KOPT-K1 (cell line): Measurements from ENCODE around the gene CLEC16A.

ENCODE experiments used
- H3K27ac ChIP-seq: fragments of 200-600 bp; sonication (generic); 2 replicates; pipeline ENCODE4 v1.5.1; 2016; ENCODE audit warnings: antibody characterized with exemption, mild to moderate bottlenecking, low read depth, low read length; ENCODE audit not compliant: poor library complexity, severe bottlenecking
- H3K36me3 ChIP-seq: fragments of 200-600 bp; sonication (generic); 2 replicates; pipeline ENCODE4 v1.5.1; 2017; ENCODE audit warnings: antibody characterized with exemption, mild to moderate bottlenecking, low read length, moderate library complexity; ENCODE audit not compliant: insufficient read depth
- H3K9me3 ChIP-seq: fragments of 200-600 bp; sonication (generic); 2 replicates; pipeline ENCODE4 v1.5.1; 2017; ENCODE audit warnings: antibody characterized with exemption, low read length, mild to moderate bottlenecking; ENCODE audit not compliant: insufficient read depth, poor library complexity, severe bottlenecking

Gene CLEC16A

DNA sequence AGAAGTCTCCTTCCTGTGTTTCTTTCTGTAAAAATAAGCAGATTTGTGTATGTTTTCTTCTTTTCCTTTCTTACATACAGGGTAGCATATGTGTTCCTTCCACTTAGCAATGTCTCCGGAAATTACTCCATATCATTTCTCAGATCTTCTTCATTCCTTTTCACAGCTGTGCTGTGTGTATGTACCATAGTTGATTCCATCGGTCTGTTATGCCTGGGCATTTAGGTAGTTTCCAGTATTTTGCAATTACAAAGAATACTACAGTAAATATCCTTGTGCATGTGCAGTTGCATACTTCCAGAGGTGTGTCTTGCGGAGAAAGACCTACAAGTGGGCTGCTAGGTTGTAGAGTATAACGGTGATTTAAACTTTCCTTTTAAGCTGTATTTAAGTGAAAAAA, 69.8 kb downstream of the CLEC16A start:
- H3K36me3 ChIP-seq: peaks cover 12% of the 10 kb centered on the region
- H3K9me3 ChIP-seq: no peaks in the 10 kb centered on the region
- H3K27ac ChIP-seq: no peak overlapping the region

- peak overlapping the region; percentile 12 for H3K27ac ChIP-seq
- H3K9me3 ChIP-seq: no peaks in the 10 kb centered on the region
- peaks cover 11% of the 10 kb centered on the region for H3K36me3 ChIP-seq
Measured at GRCh38 chr16:11015076-11015475, 70.7 kb downstream of the CLEC16A start.

DNA sequence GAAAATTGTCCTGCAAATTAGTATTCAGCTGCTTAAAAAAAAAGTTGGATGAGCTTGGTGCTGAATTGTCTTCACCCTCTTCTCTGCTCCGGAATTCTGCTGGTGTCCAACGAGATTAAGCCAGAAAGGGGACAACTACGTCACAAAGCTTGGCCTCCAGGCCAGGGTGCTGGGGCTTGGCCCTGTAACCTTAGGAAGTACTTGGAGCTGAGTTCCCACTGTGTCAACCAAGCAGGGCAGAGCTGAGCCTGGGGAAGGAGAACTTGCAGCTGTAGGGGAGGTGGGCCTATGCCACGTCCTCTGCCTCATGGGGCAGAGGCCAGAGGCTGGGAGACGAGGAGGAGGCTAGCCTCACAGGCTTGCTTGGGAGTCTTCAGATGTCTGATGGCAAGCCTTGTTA, 71.2 kb downstream of the CLEC16A start:
- H3K27ac ChIP-seq: peak overlapping the region; percentile 12
- no peaks in the 10 kb centered on the region for H3K9me3 ChIP-seq
- peaks cover 16% of the 10 kb centered on the region for H3K36me3 ChIP-seq

DNA sequence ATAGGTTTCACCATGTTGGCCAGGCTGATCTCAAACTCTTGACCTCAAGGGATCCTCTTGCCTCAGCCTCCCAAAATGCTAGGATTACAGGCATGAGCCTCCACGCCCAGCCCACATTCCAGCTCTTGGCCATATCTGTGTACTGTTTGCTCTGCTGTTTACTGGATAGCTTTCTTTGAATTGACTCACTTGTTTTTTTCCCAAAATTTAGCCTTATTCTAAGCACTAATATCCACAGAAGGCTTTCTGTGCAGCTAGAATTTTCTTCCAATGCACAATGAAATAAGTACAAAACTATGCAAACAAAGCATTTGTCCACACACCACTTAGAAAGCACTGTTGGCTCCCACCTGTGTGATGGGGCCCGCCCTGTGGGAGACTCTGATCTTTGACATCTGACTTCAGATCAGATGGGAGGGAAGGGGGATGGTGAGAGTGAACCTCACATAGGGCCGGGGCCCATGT, 72.2 kb downstream of the CLEC16A start:
- Histone ChIP-seq H3K9me3 (no peaks in the 10 kb centered on the region), H3K36me3 (peaks cover 23% of the 10 kb centered on the region), H3K27ac (peak overlapping the region; percentile 39)

DNA sequence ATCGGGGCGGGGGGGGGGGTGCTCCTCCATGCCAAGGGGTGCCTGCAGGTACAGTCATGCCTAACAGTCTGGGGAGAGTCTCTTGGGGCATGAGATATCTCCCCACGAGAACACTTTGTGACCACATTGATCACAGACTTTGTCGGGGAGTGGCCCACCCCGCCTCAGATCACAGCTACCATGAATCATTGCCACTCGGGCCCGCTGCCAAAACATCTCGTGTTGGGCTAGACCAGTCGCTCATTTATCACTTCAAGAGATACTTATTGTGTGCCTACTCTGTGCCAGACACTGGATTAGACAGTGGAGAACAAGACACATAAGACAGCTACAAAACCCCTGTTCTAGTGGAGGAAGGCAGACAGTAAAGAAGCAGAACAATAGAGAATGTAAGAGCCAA, 72.6 kb downstream of the CLEC16A start:
- Histone ChIP-seq H3K9me3 (no peaks in the 10 kb centered on the region), H3K36me3 (peaks cover 27% of the 10 kb centered on the region), H3K27ac (peak overlapping the region; percentile 39)

DNA sequence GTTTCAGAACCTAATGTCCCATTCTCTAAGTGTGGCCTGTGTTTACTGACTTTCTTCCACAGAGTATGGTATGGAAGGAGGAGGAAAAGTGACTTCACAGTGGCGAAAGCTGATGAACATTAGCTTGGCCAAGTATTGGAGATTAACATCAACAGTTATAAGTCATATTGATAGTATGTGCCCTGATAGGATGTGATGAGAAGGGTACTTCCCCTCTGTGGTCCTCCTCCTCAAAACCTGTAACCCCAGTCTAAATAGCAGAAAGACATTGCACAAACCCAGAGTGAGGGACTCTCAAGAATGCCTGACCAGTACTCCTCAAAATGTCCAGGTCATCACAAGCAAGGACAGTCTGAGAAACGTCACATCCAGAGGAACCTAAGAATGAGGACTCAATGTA, 73.1 kb downstream of the CLEC16A start:
- Histone ChIP-seq H3K9me3 (no peaks in the 10 kb centered on the region), H3K27ac (no peak overlapping the region), H3K36me3 (peaks cover 31% of the 10 kb centered on the region)

- Histone ChIP-seq H3K36me3 (peaks cover 48% of the 10 kb centered on the region), H3K9me3 (peaks cover 5% of the 10 kb centered on the region), H3K27ac (no peak overlapping the region)
Measured at GRCh38 chr16:11020388-11020787, 76.0 kb downstream of the CLEC16A start.

- H3K9me3 ChIP-seq: peaks cover 11% of the 10 kb centered on the region
- peaks cover 54% of the 10 kb centered on the region for H3K36me3 ChIP-seq
- no peak overlapping the region for H3K27ac ChIP-seq
Measured at GRCh38 chr16:11020792-11021551, 76.6 kb downstream of the CLEC16A start.

DNA sequence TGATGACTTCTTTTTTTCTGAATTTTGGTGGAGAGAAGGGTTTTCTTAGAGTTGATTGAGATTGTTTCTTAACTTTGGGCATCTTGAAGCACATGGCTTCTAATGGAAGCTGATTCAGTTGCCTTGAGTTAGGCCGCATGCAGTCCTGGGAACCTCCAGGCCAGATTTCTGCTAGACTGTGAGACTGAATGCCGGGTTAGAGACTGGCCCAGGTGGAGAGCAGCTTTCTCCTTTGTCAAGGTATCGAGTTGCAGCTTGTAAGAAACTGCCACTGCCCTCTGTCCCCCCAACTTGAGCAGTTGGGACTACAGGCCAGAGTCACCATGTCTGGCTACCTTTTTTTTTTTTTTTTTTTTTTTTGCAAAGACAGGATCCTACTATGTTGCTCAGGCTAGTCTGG, 77.6 kb downstream of the CLEC16A start:
- Histone ChIP-seq H3K36me3 (peaks cover 64% of the 10 kb centered on the region), H3K27ac (no peak overlapping the region)

DNA sequence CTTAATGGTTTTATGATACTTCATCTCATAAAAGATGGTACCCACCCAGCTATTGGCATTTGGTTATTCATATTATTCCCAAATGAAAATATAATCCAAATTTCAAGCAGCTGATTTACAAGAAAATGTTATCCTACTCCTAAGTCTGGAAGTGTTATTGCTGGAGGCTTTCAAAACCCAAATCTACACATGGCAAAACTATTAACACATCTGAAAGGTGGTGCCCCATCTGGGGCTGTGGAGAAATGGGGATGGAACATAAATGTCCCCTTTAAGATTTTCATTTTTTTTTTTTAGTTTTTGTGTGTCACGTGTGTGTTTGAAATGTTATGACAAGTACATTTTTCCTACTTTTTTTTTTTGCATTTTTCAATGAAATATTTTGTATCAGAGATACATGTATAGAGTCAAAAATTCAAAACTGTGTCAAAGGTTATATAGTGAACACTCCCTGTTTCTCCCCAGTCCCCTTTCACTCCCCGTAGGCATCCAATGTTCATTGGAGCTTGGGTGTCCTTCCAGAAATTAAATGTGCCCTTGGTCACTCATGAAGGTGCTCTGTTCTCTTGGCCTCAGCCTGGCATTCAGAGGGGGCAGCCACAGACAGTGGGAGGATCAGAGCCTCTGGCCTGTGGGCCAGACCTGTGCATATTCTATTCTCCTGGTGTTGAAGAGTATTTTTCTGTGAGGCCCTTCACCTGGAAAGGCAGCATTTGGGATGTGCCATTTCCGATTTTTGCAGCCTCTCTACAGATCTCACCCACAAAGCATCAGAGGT, 79.1 kb downstream of the CLEC16A start:
- Histone ChIP-seq H3K36me3 (peaks cover 78% of the 10 kb centered on the region), H3K9me3 (peaks cover 35% of the 10 kb centered on the region), H3K27ac (no peak overlapping the region)

More for the DNA sequence above, 77.6 kb downstream of the CLEC16A start:
- peaks cover 21% of the 10 kb centered on the region for H3K9me3 ChIP-seq

GRCh38 chr16:11024333-11025053, 80.1 kb downstream of the CLEC16A start:
- peaks cover 89% of the 10 kb centered on the region for H3K36me3 ChIP-seq
- H3K9me3 ChIP-seq: peaks cover 45% of the 10 kb centered on the region
- no peak overlapping the region for H3K27ac ChIP-seq

DNA sequence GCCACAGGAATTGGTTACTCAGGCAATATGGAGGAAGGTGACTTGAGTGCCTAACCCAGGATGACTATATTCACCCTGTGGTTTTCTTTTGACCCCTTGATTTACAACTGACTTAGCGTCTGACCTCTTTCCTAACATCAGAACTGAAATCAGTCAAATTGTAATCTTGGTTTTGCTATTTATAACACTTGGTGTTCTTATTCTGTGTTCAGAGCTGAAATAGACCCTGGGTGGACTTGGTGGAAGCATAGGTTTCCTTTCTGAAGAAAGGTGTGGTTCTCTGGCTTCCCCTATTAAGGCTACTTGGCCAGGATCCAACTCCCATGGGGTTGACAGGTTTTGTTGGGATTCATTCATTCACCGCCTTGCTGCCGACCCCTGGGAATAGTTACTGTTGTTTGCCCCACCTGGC, 80.8 kb downstream of the CLEC16A start:
- H3K27ac ChIP-seq: no peak overlapping the region
- H3K36me3 ChIP-seq: peaks cover 90% of the 10 kb centered on the region

DNA sequence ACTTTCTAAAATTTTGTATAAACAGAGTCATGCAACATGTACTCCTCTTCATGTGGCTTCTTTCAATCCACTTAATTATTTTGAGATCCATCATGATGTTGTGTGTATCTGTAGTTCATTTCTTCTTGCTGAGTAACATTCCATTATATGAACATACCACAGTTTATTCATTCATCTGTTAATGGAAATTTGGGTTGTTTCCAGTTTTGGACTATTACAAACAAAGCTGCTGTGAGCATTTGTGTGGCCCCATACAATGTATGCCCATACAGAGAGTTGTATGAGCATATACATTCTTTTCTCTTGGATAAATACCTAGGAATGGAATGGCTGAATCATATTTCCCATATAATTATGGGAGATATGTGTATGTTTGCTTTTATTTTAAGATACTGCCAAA, 85.6 kb downstream of the CLEC16A start:
- H3K36me3 ChIP-seq: peaks cover 75% of the 10 kb centered on the region
- H3K9me3 ChIP-seq: peaks cover 44% of the 10 kb centered on the region
- H3K27ac ChIP-seq: no peak overlapping the region

More for the DNA sequence above, 80.8 kb downstream of the CLEC16A start:
- peaks cover 45% of the 10 kb centered on the region for H3K9me3 ChIP-seq

DNA sequence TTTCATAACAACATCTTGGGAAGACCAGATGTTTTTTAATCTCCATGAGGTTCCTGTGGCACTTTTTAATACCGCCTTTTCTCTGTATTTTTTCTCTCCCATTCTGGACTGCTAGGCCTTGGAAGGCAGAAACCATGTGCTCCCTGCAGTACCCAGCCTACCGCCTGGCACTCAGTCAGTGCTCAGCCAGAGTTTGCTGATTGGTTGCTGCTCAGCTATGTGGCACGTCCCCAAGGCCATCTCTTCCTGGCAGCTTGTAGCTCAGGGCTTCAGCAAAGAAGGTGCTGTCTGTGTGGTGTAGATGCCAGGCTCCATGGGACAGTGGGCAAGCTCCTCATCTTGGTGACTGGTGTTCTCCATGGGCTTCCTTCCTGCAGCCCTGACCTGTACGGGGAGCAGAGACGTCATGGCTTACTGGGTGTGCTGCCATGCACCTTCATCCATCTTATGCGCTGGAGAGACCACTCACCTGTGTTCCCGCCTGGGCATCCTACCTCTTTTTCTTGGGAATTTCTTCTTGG, 86.7 kb downstream of the CLEC16A start:
- Histone ChIP-seq H3K9me3 (peaks cover 33% of the 10 kb centered on the region), H3K27ac (no peak overlapping the region), H3K36me3 (peaks cover 75% of the 10 kb centered on the region)
